Parathyroid adenoma (tissue), 2 donors: ENCODE results near the gene WDR70.
"Not testable (repeated sequence)": the region's sequence is repeated elsewhere in the genome, so short reads cannot be mapped to it uniquely, and the experiment has no call there.

Experiments used
- H2AFZ ChIP-seq: fragments of 300-600 bp; sonication (generic); one replicate; pipeline ENCODE4 v1.7.0; 2017; ENCODE audit warnings: antibody characterized with exemption, mild to moderate bottlenecking
- H3K27ac ChIP-seq: fragments of 300-600 bp; sonication (generic); one replicate; pipeline ENCODE4 v1.7.0; 2017
- H3K27me3 ChIP-seq: fragments of 300-600 bp; sonication (generic); one replicate; pipeline ENCODE4 v1.7.0; 2017; ENCODE audit warnings: low read length; ENCODE audit not compliant: control insufficient read depth, insufficient read depth
- H3K36me3 ChIP-seq: fragments of 300-600 bp; sonication (generic); one replicate; pipeline ENCODE4 v1.7.0; 2017; ENCODE audit warnings: low read length; ENCODE audit not compliant: control insufficient read depth, insufficient read depth
- H3K4me1 ChIP-seq: fragments of 300-600 bp; sonication (generic); one replicate; pipeline ENCODE4 v1.7.0; 2017; ENCODE audit warnings: control low read depth
- H3K4me2 ChIP-seq: fragments of 300-600 bp; sonication (generic); one replicate; pipeline ENCODE4 v1.7.0; 2017; ENCODE audit warnings: low read length
- H3K4me3 ChIP-seq: fragments of 300-600 bp; sonication (generic); one replicate; pipeline ENCODE4 v1.7.0; 2017; ENCODE audit warnings: low read depth, low read length
- H3K79me2 ChIP-seq: fragments of 300-600 bp; sonication (generic); one replicate; pipeline ENCODE4 v1.7.0; 2017; ENCODE audit warnings: control low read depth
- H3K9ac ChIP-seq: fragments of 300-600 bp; sonication (generic); one replicate; pipeline ENCODE4 v1.7.0; 2017; ENCODE audit warnings: mild to moderate bottlenecking
- H3K9me3 ChIP-seq: fragments of 300-600 bp; sonication (generic); one replicate; pipeline ENCODE4 v1.7.0; 2017; ENCODE audit warnings: low read length; ENCODE audit not compliant: control insufficient read depth
- CTCF ChIP-seq: fragments of 300-600 bp; sonication (generic); IDR thresholded peaks from one replicate; pipeline ENCODE4 v1.7.0; 2017; ENCODE audit warnings: antibody characterized with exemption, mild to moderate bottlenecking
- donor health status: primary hyperparathyroidism.

The WDR70 gene

GRCh38 chr5:37665889-37666288 is 286.8 kb downstream of the WDR70 start:
- no peak overlapping the region for H3K27ac ChIP-seq
- peaks cover 7% of the 10 kb centered on the region for H3K4me1 ChIP-seq

DNA sequence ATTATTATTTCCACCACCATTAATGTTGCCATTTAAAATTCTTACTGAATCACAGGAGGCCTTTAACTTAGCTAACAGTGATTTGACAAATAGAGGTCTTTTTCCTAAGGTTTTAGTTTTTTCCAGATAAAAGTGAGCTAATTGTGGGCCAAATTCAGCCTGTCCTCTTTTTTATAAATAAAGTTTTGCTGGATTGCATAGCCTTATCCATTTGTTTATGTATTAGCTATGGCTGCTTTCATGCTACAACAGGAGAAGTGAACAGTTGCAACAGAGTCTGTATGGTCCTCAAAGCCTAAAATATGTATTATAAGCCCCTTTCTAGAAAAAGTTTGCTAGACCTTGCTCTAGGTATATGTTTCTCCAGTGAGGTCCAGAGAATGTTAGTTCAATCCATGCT is 288.3 kb downstream of the WDR70 start:
- no peaks in the 10 kb centered on the region for H3K79me2 ChIP-seq
- no peak for TF ChIP-seq CTCF
- no peak overlapping the region for H3K4me3 ChIP-seq
- H3K4me1 ChIP-seq = no peaks in the 10 kb centered on the region
- no peak overlapping the region for H3K27ac ChIP-seq
- H3K36me3 ChIP-seq = no peaks in the 10 kb centered on the region
- H3K9me3 ChIP-seq = no peaks in the 10 kb centered on the region
- no peak overlapping the region for H3K4me2 ChIP-seq
- no peak overlapping the region for H2AFZ ChIP-seq
- no peaks in the 10 kb centered on the region for H3K27me3 ChIP-seq
- H3K9ac ChIP-seq = no peak overlapping the region

More at GRCh38 chr5:37665889-37666288, 286.8 kb downstream of the WDR70 start:
- H3K9me3 ChIP-seq = no peaks in the 10 kb centered on the region
- H2AFZ ChIP-seq = no peak overlapping the region
- no peak overlapping the region for H3K4me3 ChIP-seq
- H3K79me2 ChIP-seq = no peaks in the 10 kb centered on the region
- H3K4me2 ChIP-seq = no peak overlapping the region
- no peaks in the 10 kb centered on the region for H3K36me3 ChIP-seq
- no peak overlapping the region for H3K9ac ChIP-seq
- no peaks in the 10 kb centered on the region for H3K27me3 ChIP-seq
- no peak for TF ChIP-seq CTCF

- Histone ChIP-seq H3K27ac (no peak overlapping the region), H3K4me1 (no peaks in the 10 kb centered on the region), H3K4me2 (no peak overlapping the region), H3K9ac (no peak overlapping the region), H3K9me3 (no peaks in the 10 kb centered on the region), H3K79me2 (no peaks in the 10 kb centered on the region), H3K4me3 (no peak overlapping the region), H3K27me3 (no peaks in the 10 kb centered on the region), H3K36me3 (no peaks in the 10 kb centered on the region), H2AFZ (no peak overlapping the region)
- no peak for TF ChIP-seq CTCF
Observed at GRCh38 chr5:37667846-37668245, 288.7 kb downstream of the WDR70 start.

- no peak overlapping the region for H3K27ac ChIP-seq
- TF ChIP-seq CTCF = no peak
- H3K27me3 ChIP-seq = no peaks in the 10 kb centered on the region
Observed at GRCh38 chr5:37668524-37669047, 289.5 kb downstream of the WDR70 start.

DNA sequence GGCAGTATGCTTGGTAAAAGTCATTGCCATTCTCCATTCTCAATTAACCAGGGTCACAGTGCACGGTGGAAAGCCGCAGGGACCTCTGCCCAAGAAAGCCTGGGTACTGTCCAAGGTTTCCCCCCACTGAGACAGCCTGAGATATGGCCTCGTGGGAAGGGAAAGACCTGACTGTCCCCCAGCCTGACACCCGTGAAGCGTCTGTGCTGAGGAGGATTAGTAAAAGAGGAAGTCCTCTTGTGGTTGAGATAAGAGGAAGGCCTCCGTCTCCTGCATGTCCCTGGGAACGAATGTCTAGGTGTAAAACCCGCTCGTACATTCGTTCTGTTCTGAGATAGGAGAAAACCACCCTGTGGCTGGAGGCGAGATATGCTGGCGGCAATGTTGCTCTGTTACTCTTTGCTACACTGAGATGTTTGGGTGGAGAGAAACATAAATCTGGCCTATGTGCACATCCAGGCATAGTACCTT is 293.0 kb downstream of the WDR70 start:
- not testable (repeated sequence) for H3K9ac ChIP-seq, H3K4me3 ChIP-seq, H3K9me3 ChIP-seq, H3K4me1 ChIP-seq, H3K4me2 ChIP-seq, H2AFZ ChIP-seq, H3K27ac ChIP-seq, H3K36me3 ChIP-seq, H3K79me2 ChIP-seq, H3K27me3 ChIP-seq

More at GRCh38 chr5:37668524-37669047, 289.5 kb downstream of the WDR70 start:
- no peaks in the 10 kb centered on the region for H3K4me1 ChIP-seq
- H2AFZ ChIP-seq = no peak overlapping the region
- no peak overlapping the region for H3K4me3 ChIP-seq
- no peak overlapping the region for H3K4me2 ChIP-seq
- H3K79me2 ChIP-seq = no peaks in the 10 kb centered on the region
- H3K9ac ChIP-seq = no peak overlapping the region
- no peaks in the 10 kb centered on the region for H3K36me3 ChIP-seq
- H3K9me3 ChIP-seq = no peaks in the 10 kb centered on the region

- not testable (repeated sequence) for H3K27ac ChIP-seq, H3K27me3 ChIP-seq, H3K79me2 ChIP-seq, H3K4me1 ChIP-seq, H3K36me3 ChIP-seq, H3K4me3 ChIP-seq, H3K4me2 ChIP-seq, H3K9ac ChIP-seq, H3K9me3 ChIP-seq, H2AFZ ChIP-seq
Observed at GRCh38 chr5:37674361-37674760, 295.2 kb downstream of the WDR70 start.

DNA sequence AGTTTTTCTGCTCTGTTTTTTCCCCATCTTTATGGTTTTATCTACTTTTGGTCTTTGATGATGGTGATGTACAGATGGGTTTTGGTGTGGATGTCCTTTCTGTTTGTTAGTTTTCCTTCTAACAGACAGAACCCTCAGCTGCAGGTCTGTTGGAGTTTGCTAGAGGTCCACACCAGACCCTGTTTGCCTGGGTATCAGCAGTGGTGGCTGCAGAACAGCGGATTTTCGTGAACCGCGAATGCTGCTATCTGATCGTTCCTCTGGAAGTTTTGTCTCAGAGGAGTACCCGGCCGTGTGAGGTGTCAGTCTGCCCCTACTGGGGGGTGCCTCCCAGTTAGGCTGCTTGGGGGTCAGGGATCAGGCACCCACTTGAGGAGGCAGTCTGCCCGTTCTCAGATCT is 300.2 kb downstream of the WDR70 start:
- not testable (repeated sequence) for H3K4me1 ChIP-seq, H3K27ac ChIP-seq, H3K4me3 ChIP-seq, H3K79me2 ChIP-seq, H3K36me3 ChIP-seq, H3K27me3 ChIP-seq, H2AFZ ChIP-seq, H3K4me2 ChIP-seq, H3K9me3 ChIP-seq, H3K9ac ChIP-seq

DNA sequence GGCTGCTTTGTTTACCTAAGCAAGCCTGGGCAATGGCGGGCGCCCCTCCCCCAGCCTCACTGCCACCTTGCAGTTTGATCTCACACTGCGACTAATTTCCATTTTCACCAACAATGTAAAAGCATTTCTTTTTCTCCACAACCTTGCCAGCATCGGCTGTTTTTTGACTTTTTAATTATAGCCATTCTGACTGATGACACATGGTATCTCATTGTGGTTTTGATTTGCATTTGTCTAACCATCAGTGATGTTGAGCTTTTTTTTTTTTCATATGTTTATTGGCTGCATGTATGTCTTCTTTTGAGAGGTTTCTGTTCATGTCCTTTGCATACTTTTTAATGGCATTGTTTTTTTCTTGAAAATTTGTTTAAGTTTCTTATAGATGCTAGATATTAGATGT is 300.8 kb downstream of the WDR70 start:
- H3K4me2 ChIP-seq, H2AFZ ChIP-seq, H3K4me1 ChIP-seq, H3K36me3 ChIP-seq, H3K27me3 ChIP-seq, H3K9me3 ChIP-seq, H3K79me2 ChIP-seq, H3K4me3 ChIP-seq, H3K27ac ChIP-seq, H3K9ac ChIP-seq: not testable (repeated sequence)
